H9 (cell line): ENCODE results near the gene TADA3. TPM values are rescaled to one million over a fixed set of nuclear protein-coding genes. Genes with fewer than 3 reads are reported as not detected.

ENCODE experiments used
- DNase-seq: peaks from one replicate; pipeline ENCODE4 v3.0.0-alpha.2; 2017
- H2AFZ ChIP-seq: one replicate; pipeline ENCODE4 v1.6.1; 2013; ENCODE audit warnings: mild to moderate bottlenecking, low read length, control low read depth, moderate library complexity
- H2AK5ac ChIP-seq: 2 replicates; pipeline ENCODE4 v1.6.1; 2013; ENCODE audit warnings: low read length, control low read depth, mixed read lengths; ENCODE audit not compliant: insufficient read length
- H2BK120ac ChIP-seq: one replicate; pipeline ENCODE4 v1.6.1; 2013; ENCODE audit warnings: low read depth, mild to moderate bottlenecking, low read length, control low read depth, inconsistent platforms; ENCODE audit not compliant: poor library complexity, severe bottlenecking
- H2BK12ac ChIP-seq: 2 replicates; pipeline ENCODE4 v1.6.1; 2013; ENCODE audit warnings: low read length, control low read depth, mixed read lengths, low read depth; ENCODE audit not compliant: insufficient read length
- H2BK15ac ChIP-seq: 2 replicates; pipeline ENCODE4 v1.6.1; 2013; ENCODE audit warnings: low read depth, low read length, control low read depth
- H2BK20ac ChIP-seq: one replicate; pipeline ENCODE4 v1.6.1; 2013; ENCODE audit warnings: low read depth, mild to moderate bottlenecking, low read length, control low read depth, inconsistent platforms; ENCODE audit not compliant: poor library complexity, severe bottlenecking
- H2BK5ac ChIP-seq: 2 replicates; pipeline ENCODE4 v1.6.1; 2013; ENCODE audit warnings: low read length, control low read depth, mixed read lengths; ENCODE audit not compliant: insufficient read length
- H3K14ac ChIP-seq: 2 replicates; pipeline ENCODE4 v1.6.1; 2013; ENCODE audit warnings: low read length, control low read depth; ENCODE audit not compliant: insufficient read depth
- H3K18ac ChIP-seq: 2 replicates; pipeline ENCODE4 v1.6.1; 2013; ENCODE audit warnings: low read depth, mild to moderate bottlenecking, mixed read lengths, low read length, control low read depth; ENCODE audit not compliant: insufficient read length
- H3K23ac ChIP-seq: 2 replicates; pipeline ENCODE4 v1.6.1; 2013; ENCODE audit warnings: low read length, control low read depth, mixed read lengths, low read depth; ENCODE audit not compliant: insufficient read length
- H3K23me2 ChIP-seq: 2 replicates; pipeline ENCODE4 v1.6.1; 2013; ENCODE audit warnings: low read depth, mild to moderate bottlenecking, mixed read lengths, low read length, control low read depth; ENCODE audit not compliant: insufficient read length, poor library complexity, severe bottlenecking
- H3K27ac ChIP-seq: 2 replicates; pipeline ENCODE4 v1.5.1; 2013; ENCODE audit warnings: low read length, control low read depth, mixed read lengths, low read depth; ENCODE audit not compliant: insufficient read length
- H3K27me3 ChIP-seq: 2 replicates; pipeline ENCODE4 v1.6.1; 2013; ENCODE audit warnings: low read length, control low read depth, inconsistent platforms; ENCODE audit not compliant: insufficient read depth
- H3K4ac ChIP-seq: 2 replicates; pipeline ENCODE4 v1.6.1; 2013; ENCODE audit warnings: low read depth, mild to moderate bottlenecking, control low read depth, inconsistent platforms, low read length, moderate library complexity
- H3K4me1 ChIP-seq: 2 replicates; pipeline ENCODE4 v1.6.1; 2013; ENCODE audit warnings: low read length, control low read depth, inconsistent platforms; ENCODE audit not compliant: insufficient read depth
- H3K4me2 ChIP-seq: 2 replicates; pipeline ENCODE4 v1.6.1; 2013; ENCODE audit warnings: low read length, control low read depth, mixed read lengths; ENCODE audit not compliant: insufficient read length, insufficient read depth
- H3K56ac ChIP-seq: 2 replicates; pipeline ENCODE4 v1.6.1; 2013; ENCODE audit warnings: low read depth, mild to moderate bottlenecking, mixed read lengths, low read length, control low read depth; ENCODE audit not compliant: insufficient read length
- H3K79me1 ChIP-seq: 2 replicates; pipeline ENCODE4 v1.6.1; 2013; ENCODE audit warnings: low read depth, mild to moderate bottlenecking, moderate library complexity, low read length, control low read depth, inconsistent platforms; ENCODE audit not compliant: insufficient read depth, poor library complexity, severe bottlenecking
- H3K79me2 ChIP-seq: 2 replicates; pipeline ENCODE4 v1.6.1; 2013; ENCODE audit warnings: low read length, control low read depth, inconsistent platforms; ENCODE audit not compliant: insufficient read depth
- H3K9ac ChIP-seq: 2 replicates; pipeline ENCODE4 v1.6.1; 2013; ENCODE audit warnings: low read length, control low read depth, mixed read lengths; ENCODE audit not compliant: insufficient read length; ENCODE audit errors: extremely low read depth
- H3K9me3 ChIP-seq: one replicate; pipeline ENCODE4 v1.6.1; 2013; ENCODE audit warnings: low read depth, low read length, inconsistent platforms; ENCODE audit not compliant: control insufficient read depth
- H3T11ph ChIP-seq: one replicate; pipeline ENCODE4 v1.6.1; 2013; ENCODE audit warnings: mild to moderate bottlenecking, low read length, control low read depth, inconsistent platforms
- H4K20me1 ChIP-seq: one replicate; pipeline ENCODE4 v1.6.1; 2013; ENCODE audit not compliant: control insufficient read depth, insufficient read length, insufficient read depth
- H4K5ac ChIP-seq: 2 replicates; pipeline ENCODE4 v1.6.1; 2013; ENCODE audit warnings: low read depth, mild to moderate bottlenecking, mixed read lengths, low read length, control low read depth; ENCODE audit not compliant: insufficient read length
- H4K8ac ChIP-seq: replicated peaks from 2 replicates; pipeline ENCODE4 v1.6.1; 2013; ENCODE audit warnings: low read length, control low read depth, mixed read lengths, low read depth; ENCODE audit not compliant: insufficient read length
- H4K91ac ChIP-seq: 2 replicates; pipeline ENCODE4 v1.6.1; 2013; ENCODE audit warnings: low read depth, mild to moderate bottlenecking, moderate library complexity, mixed read lengths, low read length, control low read depth; ENCODE audit not compliant: insufficient read length
- H3K27ac Mint-ChIP-seq, 3 experiments: 2 replicates in 2 of 3; 3 replicates in 1 of 3; pipeline ENCODE4 v1.8.0; 2020 to 2021; ENCODE audit warnings: mixed read lengths in 3 of 3, mild to moderate bottlenecking in 1 of 3, moderate library complexity in 1 of 3
- H3K27me3 Mint-ChIP-seq: 2 replicates; pipeline ENCODE4 v1.8.0; 2021; ENCODE audit warnings: low read depth, mild to moderate bottlenecking, moderate library complexity, mixed read lengths
- H3K36me3 Mint-ChIP-seq, 3 experiments: 2 replicates in 2 of 3; 3 replicates in 1 of 3; pipeline ENCODE4 v1.8.0; 2020 to 2021; ENCODE audit warnings: low read depth in 3 of 3, mixed read lengths in 3 of 3; ENCODE audit not compliant: insufficient read depth in 1 of 3
- H3K4me1 Mint-ChIP-seq, 2 experiments: 2 replicates each; pipeline ENCODE4 v1.8.0; 2020; ENCODE audit warnings: mixed read lengths in 2 of 2
- H3K4me3 Mint-ChIP-seq, 2 experiments: 2 replicates in 1 of 2; 3 replicates in 1 of 2; pipeline ENCODE4 v1.8.0; 2020 to 2021; ENCODE audit warnings: mild to moderate bottlenecking in 2 of 2, mixed read lengths in 2 of 2, moderate library complexity in 1 of 2
- H3K9me3 Mint-ChIP-seq, 2 experiments: 2 replicates in 1 of 2; 3 replicates in 1 of 2; pipeline ENCODE4 v1.8.0; 2020; ENCODE audit warnings: mild to moderate bottlenecking in 2 of 2, mixed read lengths in 2 of 2, moderate library complexity in 1 of 2
- WGBS: extraction: QIAGEN DNeasy Blood & Tissue Kit; methylation state at CpG from one replicate; pipeline ENCODE4 v1.1.7; 2013; ENCODE audit warnings: missing lambda C conversion rate, low lambda C conversion rate, mixed read lengths; ENCODE audit not compliant: insufficient read length; ENCODE audit errors: extremely low coverage; 5-methylcytosine and 5-hydroxymethylcytosine counted together
- total RNA-seq: library from RNA; stranded (reverse); gene quantifications from 2 replicates; pipeline ENCODE4 v1.2.1, GENCODE V29; 2021
- TF ChIP-seq, protein P1 (sequence below): fragments of 200-600 bp; sonication (generic); conservative IDR thresholded peaks from 3 replicates; pipeline ENCODE4 v1.8.0; 2021; ENCODE audit warnings: antibody characterized with exemption, mild to moderate bottlenecking

The TADA3 gene
- total RNA-seq, 1 experiment from 2014 or later = 49.8 TPM

GRCh38 chr3:9807981-9808344, 15.7 kb upstream of the TADA3 start:
- H3K23me2 ChIP-seq = peaks cover 7% of the 10 kb centered on the region

More at GRCh38 chr3:9807981-9808344, 15.7 kb upstream of the TADA3 start:
- no peak overlapping the region for H3T11ph ChIP-seq
- no peaks in the 10 kb centered on the region for H3K9me3 ChIP-seq
- no peak overlapping the region for H3K27ac ChIP-seq
- H2AK5ac ChIP-seq = no peak overlapping the region
- H2BK20ac ChIP-seq = no peak overlapping the region
- H3K79me2 ChIP-seq = no peaks in the 10 kb centered on the region
- H2BK120ac ChIP-seq = no peak overlapping the region
- peaks cover 25 to 40% (median 37%) of the 10 kb centered on the region in 3 experiments; a peak in 6 of 7 replicates for H3K36me3 Mint-ChIP-seq
- H4K91ac ChIP-seq = no peak overlapping the region
- no peaks in the 10 kb centered on the region for H3K27me3 ChIP-seq
- H3K27me3 Mint-ChIP-seq = peaks cover 16% of the 10 kb centered on the region
- no peak overlapping the region for H2AFZ ChIP-seq
- no peak overlapping the region for H3K4ac ChIP-seq
- no peak overlapping the region for H3K4me3 Mint-ChIP-seq
- no peak overlapping the region for H3K23ac ChIP-seq
- no CpG with 5 or more reads among the region's 2 CpGs for WGBS
- DNase-seq = no peak
- TF ChIP-seq, protein P1, sequence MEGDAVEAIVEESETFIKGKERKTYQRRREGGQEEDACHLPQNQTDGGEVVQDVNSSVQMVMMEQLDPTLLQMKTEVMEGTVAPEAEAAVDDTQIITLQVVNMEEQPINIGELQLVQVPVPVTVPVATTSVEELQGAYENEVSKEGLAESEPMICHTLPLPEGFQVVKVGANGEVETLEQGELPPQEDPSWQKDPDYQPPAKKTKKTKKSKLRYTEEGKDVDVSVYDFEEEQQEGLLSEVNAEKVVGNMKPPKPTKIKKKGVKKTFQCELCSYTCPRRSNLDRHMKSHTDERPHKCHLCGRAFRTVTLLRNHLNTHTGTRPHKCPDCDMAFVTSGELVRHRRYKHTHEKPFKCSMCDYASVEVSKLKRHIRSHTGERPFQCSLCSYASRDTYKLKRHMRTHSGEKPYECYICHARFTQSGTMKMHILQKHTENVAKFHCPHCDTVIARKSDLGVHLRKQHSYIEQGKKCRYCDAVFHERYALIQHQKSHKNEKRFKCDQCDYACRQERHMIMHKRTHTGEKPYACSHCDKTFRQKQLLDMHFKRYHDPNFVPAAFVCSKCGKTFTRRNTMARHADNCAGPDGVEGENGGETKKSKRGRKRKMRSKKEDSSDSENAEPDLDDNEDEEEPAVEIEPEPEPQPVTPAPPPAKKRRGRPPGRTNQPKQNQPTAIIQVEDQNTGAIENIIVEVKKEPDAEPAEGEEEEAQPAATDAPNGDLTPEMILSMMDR = no peak
- H3K9ac ChIP-seq = no peak overlapping the region
- H4K8ac ChIP-seq = no peak overlapping the region
- no peak overlapping the region for H2BK12ac ChIP-seq
- H2BK5ac ChIP-seq = no peak overlapping the region
- H2BK15ac ChIP-seq = no peak overlapping the region
- H3K9me3 Mint-ChIP-seq = no peaks in the 10 kb centered on the region
- H4K5ac ChIP-seq = no peak overlapping the region
- no peak overlapping the region for H3K56ac ChIP-seq
- H3K4me2 ChIP-seq = no peak overlapping the region
- H3K27ac Mint-ChIP-seq = no peak overlapping the region
- H4K20me1 ChIP-seq = no peaks in the 10 kb centered on the region
- H3K4me1 Mint-ChIP-seq = peaks cover 20 to 23% of the 10 kb centered on the region in 2 experiments
- H3K79me1 ChIP-seq = no peaks in the 10 kb centered on the region
- H3K18ac ChIP-seq = no peak overlapping the region
- H3K14ac ChIP-seq = no peak overlapping the region
- H3K4me1 ChIP-seq = no peaks in the 10 kb centered on the region
